Measurements from ENCODE around the gene BHLHA15. TPM values are rescaled to one million over a fixed set of nuclear protein-coding genes. Genes with fewer than 3 reads are reported as not detected.

BHLHA15 gene
- total RNA-seq, 1 donor from 2014 or later, result not detected

GRCh38 chr7:98180751-98181150, 30.5 kb upstream of the BHLHA15 start:
- DNase-seq (ENCODE audit: missing footprints), result no peak
- intact Hi-C loops (cut with DNase I), result no loop called here
- ATAC-seq, result no peak

- DNase-seq (ENCODE audit: missing footprints) (no peak), ATAC-seq (no peak)
- intact Hi-C loops (cut with DNase I), result no loop called here
Measured at GRCh38 chr7:98185101-98185500, 26.1 kb upstream of the BHLHA15 start.

GRCh38 chr7:98186452-98187137, 24.6 kb upstream of the BHLHA15 start:
- intact Hi-C loops (cut with DNase I), result no loop called here
- ATAC-seq (no peak), DNase-seq (ENCODE audit: missing footprints) (no peak)

GRCh38 chr7:98187138-98187502, 24.1 kb upstream of the BHLHA15 start:
- no peak for ATAC-seq
- no peak for DNase-seq (ENCODE audit: missing footprints)
- intact Hi-C loops (cut with DNase I), result no loop called here

GRCh38 chr7:98189559-98189958, 21.7 kb upstream of the BHLHA15 start:
- no peak for ATAC-seq
- intact Hi-C loops (cut with DNase I), result no loop called here
- no peak for DNase-seq (ENCODE audit: missing footprints)

- DNase-seq (ENCODE audit: missing footprints) (no peak), ATAC-seq (no peak)
- intact Hi-C loops (cut with DNase I), result no loop called here
Measured at GRCh38 chr7:98191668-98192431, 19.4 kb upstream of the BHLHA15 start.

GRCh38 chr7:98192781-98193457, 18.3 kb upstream of the BHLHA15 start:
- intact Hi-C loops (cut with DNase I), result no loop called here
- DNase-seq (ENCODE audit: missing footprints) (no peak), ATAC-seq (no peak)

- intact Hi-C loops (cut with DNase I), result no loop called here
- no peak for DNase-seq (ENCODE audit: missing footprints)
- ATAC-seq, result no peak
Measured at GRCh38 chr7:98193474-98194180, 17.6 kb upstream of the BHLHA15 start.

- intact Hi-C loops (cut with DNase I), result no loop called here
- DNase-seq (ENCODE audit: missing footprints), result no peak
Measured at GRCh38 chr7:98194186-98194585, 17.1 kb upstream of the BHLHA15 start.

GRCh38 chr7:98194672-98195457, 16.4 kb upstream of the BHLHA15 start:
- no peak for ATAC-seq
- intact Hi-C loops (cut with DNase I), result no loop called here
- no peak for DNase-seq (ENCODE audit: missing footprints)

More at GRCh38 chr7:98194186-98194585, 17.1 kb upstream of the BHLHA15 start:
- no peak for ATAC-seq

GRCh38 chr7:98196706-98197605, 14.3 kb upstream of the BHLHA15 start:
- intact Hi-C loops (cut with DNase I), result no loop called here
- DNase-seq (ENCODE audit: missing footprints), result no peak
- no peak for ATAC-seq

- DNase-seq (ENCODE audit: missing footprints) (no peak), ATAC-seq (no peak)
- intact Hi-C loops (cut with DNase I), result no loop called here
Measured at GRCh38 chr7:98199131-98199530, 12.1 kb upstream of the BHLHA15 start.

- intact Hi-C loops (cut with DNase I), result no loop called here
Measured at GRCh38 chr7:98200364-98200763, 10.9 kb upstream of the BHLHA15 start.

GRCh38 chr7:98202367-98203195, 8.7 kb upstream of the BHLHA15 start:
- intact Hi-C loops (cut with DNase I), result no loop called here
- DNase-seq (ENCODE audit: missing footprints), result no peak
- ATAC-seq, result no peak

More at GRCh38 chr7:98200364-98200763, 10.9 kb upstream of the BHLHA15 start:
- ATAC-seq (no peak), DNase-seq (ENCODE audit: missing footprints) (no peak)

- no peak for DNase-seq (ENCODE audit: missing footprints)
- intact Hi-C loops (cut with DNase I), result no loop called here
- no peak for ATAC-seq
Measured at GRCh38 chr7:98203261-98203963, 7.8 kb upstream of the BHLHA15 start.

- intact Hi-C loops (cut with DNase I), result no loop called here
- no peak for ATAC-seq
- no peak for DNase-seq (ENCODE audit: missing footprints)
Measured at GRCh38 chr7:98203964-98204605, 7.2 kb upstream of the BHLHA15 start.
